GM12878 (cell line): ENCODE measurements around the gene TYRO3. TPM values are rescaled to one million over a fixed set of nuclear protein-coding genes. Genes with fewer than 3 reads are reported as not detected.

Experiments
- ATAC-seq: fragments of 200-7000 bp; cut with Tn5 transposase; 3 replicates; pipeline ENCODE4 v1.9.1; 2020; ENCODE audit warnings: mild to moderate bottlenecking, moderate library complexity
- BruUV-seq: library from RNA; stranded (reverse); fragments of 400-500 nt; replicated peaks from 2 replicates; lab custom pipeline; 2021; lab: Mats Ljungman, UMichigan
- CTCF ChIA-PET: fragments of 300-600 bp; sonication (Branson Sonifier 250); formaldehyde crosslinking; extraction: SDS; loops from one replicate; lab custom pipeline; 2021; ENCODE audit warnings: inconsistent platforms; lab: Yijun Ruan, JAX
- POLR2A ChIA-PET: fragments of 350-600 bp; formaldehyde crosslinking; extraction: SDS; loops from one replicate; lab custom pipeline; 2021; ENCODE audit warnings: inconsistent platforms; lab: Charles Lee
- RAD21 ChIA-PET: fragments of 300-600 bp; sonication (Branson Sonifier 250); formaldehyde crosslinking; loops from one replicate; lab custom pipeline; 2023; ENCODE audit warnings: antibody characterized with exemption; ENCODE audit not compliant: unreplicated experiment; lab: Charles Lee
- SMC1A ChIA-PET: fragments of 300-600 bp; sonication (Branson Sonifier 250); formaldehyde crosslinking; loops from one replicate; lab custom pipeline; 2023; ENCODE audit not compliant: unreplicated experiment, uncharacterized antibody; lab: Charles Lee
- DNase-seq: peaks from one replicate; pipeline ENCODE4 v3.0.0-alpha.2; 2011; ENCODE audit warnings: low read depth, low spot score
- FAIRE-seq: peaks from 3 replicates; lab custom pipeline; 2011; peaks lifted over from hg19 to GRCh38; lab: Jason Lieb, UNC
- H2AFZ ChIP-seq: 2 replicates; pipeline ENCODE4 v1.6.0; 2011; ENCODE audit warnings: low read depth, low read length, control low read depth; ENCODE audit not compliant: control insufficient read depth
- H3K27ac ChIP-seq: 2 replicates; pipeline ENCODE4 v1.5.1; 2011; ENCODE audit warnings: control low read depth; ENCODE audit not compliant: control insufficient read depth, insufficient read depth
- H3K27me3 ChIP-seq, 2 experiments: replicated peaks in 1 of 2; 2 replicates each; pipeline versions ENCODE4 v1.6.0 to v1.6.1; 2011; ENCODE audit warnings: low read length in 1 of 2; ENCODE audit not compliant: control insufficient read depth in 2 of 2, insufficient read depth in 2 of 2
- H3K36me3 ChIP-seq, 2 experiments: 2 replicates each; pipeline ENCODE4 v1.5.1; 2011; ENCODE audit warnings: low read length in 1 of 2; ENCODE audit not compliant: control insufficient read depth in 2 of 2, insufficient read depth in 2 of 2
- H3K4me1 ChIP-seq: 2 replicates; pipeline ENCODE4 v1.6.1; 2011; ENCODE audit warnings: mild to moderate bottlenecking, low read length, moderate library complexity, mixed read lengths; ENCODE audit not compliant: control insufficient read depth, insufficient read depth
- H3K4me2 ChIP-seq: 2 replicates; pipeline ENCODE4 v1.6.0; 2011; ENCODE audit warnings: control low read depth; ENCODE audit not compliant: control insufficient read depth, insufficient read depth
- H3K4me3 ChIP-seq: fragments of 200-600 bp; sonication (generic); 2 replicates; pipeline ENCODE4 v1.5.1; 2016
- H3K79me2 ChIP-seq: 2 replicates; pipeline ENCODE4 v1.6.0; 2011; ENCODE audit warnings: low read length; ENCODE audit not compliant: control insufficient read depth, insufficient read depth
- H3K9ac ChIP-seq: 2 replicates; pipeline ENCODE4 v1.8.0; 2011; ENCODE audit warnings: low read length, control low read depth, mixed read lengths; ENCODE audit not compliant: control insufficient read depth, insufficient read depth
- H3K9me3 ChIP-seq: replicated peaks from 3 replicates; pipeline ENCODE4 v1.5.1; 2011; ENCODE audit warnings: mild to moderate bottlenecking, low read length; ENCODE audit not compliant: control insufficient read depth, insufficient read depth
- H4K20me1 ChIP-seq: 2 replicates; pipeline ENCODE4 v1.6.0; 2011; ENCODE audit not compliant: control insufficient read depth, insufficient read depth
- CBX5 ChIP-seq: sonication (generic); IDR thresholded peaks from 2 replicates; pipeline ENCODE4 v1.6.1; 2016; ENCODE audit warnings: low read depth, moderate library complexity, mild to moderate bottlenecking, inconsistent platforms
- CREM ChIP-seq: IDR thresholded peaks from 2 replicates; pipeline ENCODE4 v1.6.1; 2014; ENCODE audit warnings: antibody characterized with exemption, low read depth
- E2F4 ChIP-seq: IDR thresholded peaks from 2 replicates; pipeline ENCODE4 v1.6.1; 2012; ENCODE audit warnings: low read depth, low read length, improper control_type of control experiment
- EZH2 ChIP-seq: IDR thresholded peaks from 2 replicates; pipeline ENCODE4 v1.6.1; 2012; ENCODE audit warnings: low read depth, mild to moderate bottlenecking, control low read depth, inconsistent platforms, low read length, borderline replicate concordance; ENCODE audit not compliant: control insufficient read depth
- FOXK2 ChIP-seq: fragments of 450-650 bp; IDR thresholded peaks from 2 replicates; pipeline ENCODE4 v1.6.1; 2017; ENCODE audit warnings: mild to moderate bottlenecking, moderate library complexity
- HDGF ChIP-seq: fragments of 450-650 bp; IDR thresholded peaks from 2 replicates; pipeline ENCODE4 v1.6.1; 2016; ENCODE audit warnings: antibody characterized with exemption
- IKZF2 ChIP-seq, 2 experiments: fragments of 450-650 bp; IDR thresholded peaks; 2 replicates each; pipeline ENCODE4 v1.6.1; 2017; ENCODE audit warnings: mild to moderate bottlenecking in 2 of 2, moderate library complexity in 2 of 2
- KDM1A ChIP-seq: fragments of 200-600 bp; sonication (generic); IDR thresholded peaks from 2 replicates; pipeline ENCODE4 v1.6.1; 2016; ENCODE audit warnings: borderline replicate concordance
- NR2C2 ChIP-seq: IDR thresholded peaks from 2 replicates; pipeline ENCODE4 v1.6.1; 2011; ENCODE audit warnings: borderline replicate concordance, low read depth; ENCODE audit not compliant: control insufficient read depth, insufficient read length
- NR2F1 ChIP-seq: fragments of 450-650 bp; conservative IDR thresholded peaks from 2 replicates; pipeline ENCODE4 v1.6.1; 2017; ENCODE audit warnings: mild to moderate bottlenecking
- PBX3 ChIP-seq: IDR thresholded peaks from 2 replicates; pipeline ENCODE4 v1.6.1; 2011; ENCODE audit warnings: mild to moderate bottlenecking, low read depth, low read length, moderate library complexity; ENCODE audit not compliant: insufficient replicate concordance
- POLR2AphosphoS5 ChIP-seq: IDR thresholded peaks from 2 replicates; pipeline ENCODE4 v1.6.1; 2011; ENCODE audit warnings: mild to moderate bottlenecking, low read length, inconsistent platforms
- RB1 ChIP-seq: fragments of 450-650 bp; formaldehyde crosslinking; IDR thresholded peaks from 2 replicates; pipeline ENCODE4 v1.6.1; 2017; ENCODE audit warnings: mild to moderate bottlenecking, borderline replicate concordance
- SUZ12 ChIP-seq: fragments of 200-600 bp; sonication (generic); IDR thresholded peaks from one replicate; pipeline ENCODE4 v1.6.1; 2018; ENCODE audit warnings: antibody characterized with exemption, mild to moderate bottlenecking; ENCODE audit not compliant: unreplicated experiment
- TBL1XR1 ChIP-seq: IDR thresholded peaks from 2 replicates; pipeline ENCODE4 v1.6.1; 2012; ENCODE audit warnings: low read depth, low read length, improper control_type of control experiment
- WRNIP1 ChIP-seq: IDR thresholded peaks from 2 replicates; pipeline ENCODE4 v1.6.1; 2011; ENCODE audit warnings: low read depth, low read length, improper control_type of control experiment, borderline replicate concordance
- ZBTB4 ChIP-seq: fragments of 450-650 bp; formaldehyde crosslinking; IDR thresholded peaks from 2 replicates; pipeline ENCODE4 v1.4.0; 2022; ENCODE audit warnings: mild to moderate bottlenecking, moderate library complexity
- ZSCAN29 ChIP-seq: fragments of 450-650 bp; IDR thresholded peaks from 2 replicates; pipeline ENCODE4 v1.6.1; 2017; ENCODE audit warnings: mild to moderate bottlenecking, moderate library complexity
- WGBS: methylation state at CpG from one replicate; pipeline ENCODE4 v1.1.6; 2016; ENCODE audit warnings: low lambda C conversion rate; ENCODE audit not compliant: insufficient replicate concordance, insufficient coverage; ENCODE audit errors: missing lambda C conversion rate; 5-methylcytosine and 5-hydroxymethylcytosine counted together
- in situ Hi-C: fragments of 300-500 bp; cut with MboI; formaldehyde crosslinking; loops from 9 replicates; pipeline ENCODE4 v1.14.3; 2018; ENCODE audit warnings: mixed read lengths
- intact Hi-C: fragments of 100-400 bp; cut with micrococcal nuclease; formaldehyde crosslinking; loops from one replicate; pipeline ENCODE4 v1.14.2; 2022; ENCODE audit not compliant: unreplicated experiment
- polyA plus RNA-seq, 11 experiments: library from polyadenylated mRNA; depleted of rRNA in 4 of 11; unstranded in 6 of 11; stranded (reverse) in 5 of 11; fragments of >200 nt; fragmentation: Nextera tagmentation in 4 of 11; fragmentation: Illumina TruSeq in 1 of 11; extraction: Ambion mirVana in 4 of 11; extraction: Trizol in 1 of 11; gene quantifications; 1 replicate in 1 of 11; 2 replicates in 10 of 11; pipeline versions ENCODE4 v1.2.1 to v1.2.3, GENCODE V29; 2011 to 2016; ENCODE audit warnings: inconsistent platforms in 2 of 11, missing spikeins in 2 of 11, low read depth in 1 of 11
- total RNA-seq, 4 experiments: library from RNA; depleted of rRNA in 3 of 4; stranded (reverse); fragments of >200 nt in 3 of 4; fragmentation: Illumina TruSeq in 1 of 4; extraction: Trizol in 1 of 4; gene quantifications; 2 replicates each; pipeline versions ENCODE4 v1.2.1 to v1.2.3, GENCODE V29; 2013 to 2021

TYRO3 gene
- total and polyA plus RNA-seq, 10 of the 15 experiments (the other 5 are each of a cell fraction or from before 2014, with no cell fraction given), result 0.06 to 0.28 (median 0.13) TPM; not detected in 4

GRCh38 chr15:41596972-41597371 is 38.0 kb downstream of the TYRO3 start:
- ChIA-PET RAD21 (no interaction called here), POLR2A (interaction anchor here (0.7 kb wide), 1 partner anchor 710 kb away, joined by 3 read pairs; no protein-coding TSS in a partner anchor), CTCF (no interaction called here), SMC1A (no interaction called here)
- no peak for ATAC-seq
- H3K27me3 ChIP-seq, result no peaks in the 10 kb centered on the region; a peak in 1 of 4 replicates
- no peak overlapping the region for H2AFZ ChIP-seq
- no peak for DNase-seq
- H3K9ac ChIP-seq, result no peak overlapping the region
- no peaks in the 10 kb centered on the region for H3K36me3 ChIP-seq
- intact Hi-C loops, result no loop called here
- TF ChIP-seq FOXK2 (no peak), IKZF2 (IDR thresholded peaks at IDR 0.05) (no peak), WRNIP1 (no peak), HDGF (no peak), RB1 (no peak), TBL1XR1 (no peak), ZBTB4 (CRISPR knock-in tag) (no peak), EZH2 (no peak), POLR2AphosphoS5 (no peak), NR2C2 (no peak), SUZ12 (no peak), KDM1A (no peak), E2F4 (no peak), CREM (no peak), NR2F1 (no peak), PBX3 (no peak), ZSCAN29 (no peak), CBX5 (no peak)
- no peak overlapping the region for H3K4me2 ChIP-seq
- H3K79me2 ChIP-seq, result no peaks in the 10 kb centered on the region
- WGBS, result 37% methylated on average over 4 of the region's 4 CpGs
- no peaks in the 10 kb centered on the region for H4K20me1 ChIP-seq
- in situ Hi-C loops, result no loop called here
- H3K4me3 ChIP-seq, result no peak overlapping the region
- BruUV-seq, result no TSS peak
- no peaks in the 10 kb centered on the region for H3K9me3 ChIP-seq
- H3K27ac ChIP-seq, result no peak overlapping the region
- FAIRE-seq, result no peak
- H3K4me1 ChIP-seq, result no peaks in the 10 kb centered on the region
